H1 (cell line): ENCODE results near the gene IL32. TPM values are rescaled to one million over a fixed set of nuclear protein-coding genes. Genes with fewer than 3 reads are reported as not detected.

ENCODE experiments used
- CTCF ChIA-PET: fragments of 300-600 bp; sonication (Branson Sonifier 250); formaldehyde crosslinking; loops from one replicate; lab custom pipeline; 2021; ENCODE audit not compliant: partially characterized antibody; lab: Charles Lee
- POLR2A ChIA-PET: fragments of 300-600 bp; sonication (Branson Sonifier 250); formaldehyde crosslinking; loops from one replicate; lab custom pipeline; 2021; ENCODE audit warnings: inconsistent platforms; ENCODE audit not compliant: partially characterized antibody; lab: Charles Lee
- DNase-seq, 2 experiments: peaks; one replicate each; pipeline versions ENCODE4 v3.0.0 to v3.0.0-alpha.2; 2010 to 2022; ENCODE audit warnings: low spot score in 2 of 2, low read depth in 1 of 2, mixed read lengths in 1 of 2
- FAIRE-seq: peaks from 2 replicates; lab custom pipeline; 2011; peaks lifted over from hg19 to GRCh38; lab: Jason Lieb, UNC
- H2AFZ ChIP-seq: 2 replicates; pipeline ENCODE4 v1.8.1; 2012; ENCODE audit warnings: low read length, inconsistent platforms
- H2AK5ac ChIP-seq: 2 replicates; pipeline ENCODE4 v1.6.1; 2013; ENCODE audit warnings: low read depth, low read length
- H2BK120ac ChIP-seq: replicated peaks from 2 replicates; pipeline ENCODE3; 2013; ENCODE audit warnings: low read depth, low read length, inconsistent platforms
- H2BK12ac ChIP-seq: 2 replicates; pipeline ENCODE4 v1.6.1; 2013; ENCODE audit warnings: low read depth, low read length
- H2BK15ac ChIP-seq: 2 replicates; pipeline ENCODE4 v1.6.1; 2013; ENCODE audit warnings: low read length
- H2BK20ac ChIP-seq: 2 replicates; pipeline ENCODE4 v1.6.1; 2013; ENCODE audit warnings: low read length
- H2BK5ac ChIP-seq: 2 replicates; pipeline ENCODE4 v1.6.1; 2013; ENCODE audit warnings: low read depth, low read length
- H3K14ac ChIP-seq: 2 replicates; pipeline ENCODE4 v1.6.1; 2013; ENCODE audit warnings: inconsistent platforms; ENCODE audit not compliant: insufficient read length
- H3K18ac ChIP-seq: 2 replicates; pipeline ENCODE4 v1.6.1; 2013; ENCODE audit warnings: low read length; ENCODE audit errors: extremely low read depth
- H3K23ac ChIP-seq: 2 replicates; pipeline ENCODE4 v1.6.1; 2013; ENCODE audit warnings: inconsistent platforms; ENCODE audit not compliant: insufficient read length
- H3K23me2 ChIP-seq: 2 replicates; pipeline ENCODE4 v1.6.1; 2013; ENCODE audit warnings: low read depth, low read length
- H3K27ac ChIP-seq: 2 replicates; pipeline ENCODE4 v1.6.1; 2011; ENCODE audit warnings: low read depth, low read length, inconsistent platforms
- H3K27me3 ChIP-seq, 4 experiments: replicated peaks in 1 of 4; 1 replicate in 1 of 4; 2 replicates in 3 of 4; pipeline versions ENCODE4 v1.6.1 to v1.8.1; 2011 to 2013; ENCODE audit warnings: low read length in 3 of 4, mild to moderate bottlenecking in 3 of 4, inconsistent platforms in 2 of 4, mixed read lengths in 2 of 4, moderate library complexity in 1 of 4; ENCODE audit not compliant: control insufficient read depth in 3 of 4, insufficient read depth in 3 of 4; ENCODE audit errors: extremely low read depth in 1 of 4
- H3K36me3 ChIP-seq, 4 experiments: 2 replicates each; pipeline versions ENCODE4 v1.6.1 to v1.8.1; 2011 to 2013; ENCODE audit warnings: mild to moderate bottlenecking in 4 of 4, low read length in 3 of 4, moderate library complexity in 2 of 4, control low read depth in 1 of 4, inconsistent platforms in 1 of 4; ENCODE audit not compliant: insufficient read depth in 4 of 4, control insufficient read depth in 2 of 4
- H3K4ac ChIP-seq: replicated peaks from 2 replicates; pipeline ENCODE3; 2013; ENCODE audit warnings: low read length, low read depth, mixed read lengths, inconsistent platforms; ENCODE audit not compliant: insufficient read length
- H3K4me1 ChIP-seq, 4 experiments: replicated peaks in 1 of 4; 1 replicate in 1 of 4; 2 replicates in 3 of 4; pipeline versions ENCODE4 v1.6.1 to v1.8.1; 2011 to 2013; ENCODE audit warnings: low read length in 3 of 4, inconsistent platforms in 2 of 4, mixed read lengths in 1 of 4; ENCODE audit not compliant: insufficient read depth in 4 of 4, control insufficient read depth in 3 of 4
- H3K4me2 ChIP-seq, 2 experiments: 2 replicates each; pipeline versions ENCODE4 v1.6.1 to v1.8.1; 2011 to 2013; ENCODE audit warnings: low read depth in 2 of 2, low read length in 2 of 2, control low read depth in 1 of 2, inconsistent platforms in 1 of 2, mild to moderate bottlenecking in 1 of 2; ENCODE audit not compliant: insufficient read depth in 1 of 2
- H3K4me3 ChIP-seq, 4 experiments: fragments of 200-600, 300-600 bp in 1 of 4; sonication (generic), shearing (Covaris generic), sonication (Bioruptor Twin) in 1 of 4; 2 replicates each; pipeline versions ENCODE4 v1.5.1 to v1.8.1; 2011 to 2016; ENCODE audit warnings: low read length in 4 of 4, low read depth in 3 of 4, control low read depth in 2 of 4, inconsistent platforms in 2 of 4, mild to moderate bottlenecking in 2 of 4, mixed read lengths in 1 of 4, moderate library complexity in 1 of 4; ENCODE audit not compliant: insufficient read depth in 2 of 4; ENCODE audit errors: extremely low read depth in 1 of 4
- H3K56ac ChIP-seq: replicated peaks from 2 replicates; pipeline ENCODE3; 2013; ENCODE audit warnings: low read depth, mild to moderate bottlenecking, mixed read lengths, low read length, inconsistent platforms; ENCODE audit not compliant: insufficient read length
- H3K79me1 ChIP-seq: 2 replicates; pipeline ENCODE4 v1.6.1; 2013; ENCODE audit warnings: low read depth, low read length, control low read depth
- H3K79me2 ChIP-seq, 2 experiments: 2 replicates each; pipeline versions ENCODE4 v1.6.1 to v1.8.1; 2012 to 2013; ENCODE audit warnings: low read length in 2 of 2, mild to moderate bottlenecking in 2 of 2, inconsistent platforms in 1 of 2; ENCODE audit not compliant: insufficient read depth in 2 of 2, control insufficient read depth in 1 of 2
- H3K9ac ChIP-seq, 4 experiments: replicated peaks in 1 of 4; 1 replicate in 1 of 4; 2 replicates in 3 of 4; pipeline versions ENCODE4 v1.6.1 to v1.8.1; 2011 to 2013; ENCODE audit warnings: low read depth in 3 of 4, low read length in 3 of 4, control low read depth in 2 of 4, mild to moderate bottlenecking in 2 of 4, moderate library complexity in 2 of 4, inconsistent platforms in 1 of 4; ENCODE audit errors: extremely low read depth in 1 of 4
- H3K9me3 ChIP-seq, 2 experiments: 2 replicates each; pipeline versions ENCODE4 v1.6.1 to v1.8.1; 2012 to 2013; ENCODE audit warnings: mild to moderate bottlenecking in 2 of 2, moderate library complexity in 2 of 2, control low read depth in 1 of 2, inconsistent platforms in 1 of 2, low read depth in 1 of 2, low read length in 1 of 2, mixed read lengths in 1 of 2; ENCODE audit not compliant: insufficient read depth in 2 of 2
- H4K20me1 ChIP-seq, 2 experiments: replicated peaks in 1 of 2; 2 replicates each; pipeline versions ENCODE3 to v1.8.1; 2011 to 2013; ENCODE audit warnings: inconsistent platforms in 2 of 2, low read length in 2 of 2, mild to moderate bottlenecking in 1 of 2; ENCODE audit not compliant: insufficient read depth in 2 of 2, control insufficient read depth in 1 of 2
- H4K5ac ChIP-seq: 2 replicates; pipeline ENCODE4 v1.6.1; 2013; ENCODE audit warnings: low read length, low read depth, mixed read lengths, inconsistent platforms; ENCODE audit not compliant: insufficient read length
- H4K8ac ChIP-seq: 2 replicates; pipeline ENCODE4 v1.8.0; 2013; ENCODE audit warnings: mild to moderate bottlenecking, moderate library complexity, low read length, inconsistent platforms; ENCODE audit not compliant: insufficient read depth; ENCODE audit errors: extremely low read depth
- H4K91ac ChIP-seq: replicated peaks from 2 replicates; pipeline ENCODE3; 2013; ENCODE audit warnings: low read length, mixed read lengths, inconsistent platforms; ENCODE audit not compliant: insufficient read length
- CHD1 ChIP-seq: IDR thresholded peaks from 2 replicates; pipeline ENCODE4 v1.6.1; 2012; ENCODE audit warnings: low read depth, low read length, improper control_type of control experiment
- CHD2 ChIP-seq: IDR thresholded peaks from 2 replicates; pipeline ENCODE4 v1.6.1; 2012; ENCODE audit warnings: low read length, improper control_type of control experiment
- CTBP2 ChIP-seq: IDR thresholded peaks from 2 replicates; pipeline ENCODE4 v1.7.0; 2011; ENCODE audit warnings: borderline replicate concordance, mild to moderate bottlenecking, moderate library complexity, mixed read lengths, low read length; ENCODE audit not compliant: insufficient read depth, insufficient read length
- EZH2 ChIP-seq: fragments of 200-600 bp; sonication (generic); IDR thresholded peaks from 2 replicates; pipeline ENCODE4 v1.7.1; 2012; ENCODE audit warnings: low read depth, mild to moderate bottlenecking, moderate library complexity, low read length, inconsistent platforms; ENCODE audit not compliant: severe bottlenecking
- FOSL1 ChIP-seq: IDR thresholded peaks from 2 replicates; pipeline ENCODE4 v1.6.1; 2011; ENCODE audit warnings: mild to moderate bottlenecking, low read depth, low read length, moderate library complexity; ENCODE audit not compliant: insufficient read depth
- JUN ChIP-seq: IDR thresholded peaks from 2 replicates; pipeline ENCODE4 v1.6.1; 2011; ENCODE audit warnings: low read depth, mild to moderate bottlenecking, improper control_type of control experiment, low read length
- POLR2AphosphoS5 ChIP-seq: IDR thresholded peaks from 2 replicates; pipeline ENCODE4 v1.6.1; 2011; ENCODE audit warnings: low read depth, low read length
- RAD21 ChIP-seq, 2 experiments: IDR thresholded peaks in 1 of 2; conservative IDR thresholded peaks in 1 of 2; 2 replicates each; pipeline ENCODE4 v1.6.1; 2011; ENCODE audit warnings: low read depth in 2 of 2, low read length in 2 of 2, improper control_type of control experiment in 1 of 2, inconsistent platforms in 1 of 2, mild to moderate bottlenecking in 1 of 2, moderate library complexity in 1 of 2
- RBBP5 ChIP-seq: IDR thresholded peaks from 2 replicates; pipeline ENCODE4 v1.7.1; 2012; ENCODE audit warnings: low read depth, mild to moderate bottlenecking, inconsistent platforms, low read length, moderate library complexity, borderline replicate concordance
- SP4 ChIP-seq: IDR thresholded peaks from 2 replicates; pipeline ENCODE4 v1.6.1; 2012; ENCODE audit warnings: low read length, inconsistent platforms
- TAF1 ChIP-seq: IDR thresholded peaks from 2 replicates; pipeline ENCODE4 v1.6.1; 2011; ENCODE audit warnings: mild to moderate bottlenecking, low read depth, low read length
- ZNF274 ChIP-seq: IDR thresholded peaks from 2 replicates; pipeline ENCODE4 v1.7.0; 2012; ENCODE audit warnings: low read length, borderline replicate concordance; ENCODE audit errors: extremely low read depth
- WGBS, 2 experiments: shearing (Covaris generic) in 1 of 2; methylation state at CpG; one replicate each; pipeline versions ENCODE4 v1.1.6 to v1.1.7; 2013 to 2015; ENCODE audit warnings: low lambda C conversion rate in 2 of 2, mixed read lengths in 2 of 2, inconsistent platforms in 1 of 2, low coverage in 1 of 2, missing lambda C conversion rate in 1 of 2; ENCODE audit not compliant: insufficient replicate concordance in 2 of 2, insufficient coverage in 1 of 2, insufficient read length in 1 of 2; ENCODE audit errors: extremely low coverage in 1 of 2, missing lambda C conversion rate in 1 of 2; 5-methylcytosine and 5-hydroxymethylcytosine counted together
- polyA plus RNA-seq, 7 experiments: library from polyadenylated mRNA; depleted of rRNA in 3 of 7; stranded (reverse) in 5 of 7; unstranded in 2 of 7; fragments of >200 nt in 5 of 7; fragments of 200-250 nt in 2 of 7; gene quantifications; 1 replicate in 5 of 7; 2 replicates in 1 of 7; 4 replicates in 1 of 7; pipeline versions ENCODE4 v1.2.1 to v1.2.3, GENCODE V29; 2011 to 2013; ENCODE audit warnings: missing spikeins in 2 of 7, mixed read lengths in 2 of 7
- total RNA-seq: library from RNA; stranded (reverse); fragmentation: NEBNext Ultra II Directional; extraction: Animal tissue kit (Norgen Biotek cat#: 25700); gene quantifications from 2 replicates; pipeline ENCODE4 v1.2.1, GENCODE V29; 2021

Gene IL32
- total and polyA plus RNA-seq, 2 of the 8 experiments (the other 6 are each of a cell fraction or from before 2014, with no cell fraction given) = 2.7 to 5.0 TPM

- CTCF ChIA-PET = interaction anchor here (0.7 to 6.6 kb wide), 9 partner anchors 9 to 118 kb away, joined by 3 to 88 read pairs (median 4); no protein-coding TSS in a partner anchor
- 91% methylated on average over 16 of the region's 19 CpGs; no CpG with 5 or more reads in 1 of the 2 experiments for WGBS, 2 experiments
- Histone ChIP-seq H3K9ac (no peak overlapping the region), H4K8ac (no peak overlapping the region), H4K91ac (no peak overlapping the region), H3K56ac (no peak overlapping the region), H3K4me2 (no peak overlapping the region), H3K9me3 (no peaks in the 10 kb centered on the region), H3K79me1 (no peaks in the 10 kb centered on the region), H3K4me3 (no peak overlapping the region), H3K23ac (no peak overlapping the region), H2AK5ac (no peak overlapping the region), H3K79me2 (no peaks in the 10 kb centered on the region), H3K18ac (no peak overlapping the region), H4K20me1 (peaks cover 7% of the 10 kb centered on the region in 2 experiments), H4K5ac (no peak overlapping the region), H2BK120ac (no peak overlapping the region), H2BK15ac (no peak overlapping the region), H3K36me3 (no peaks in the 10 kb centered on the region; a peak in 1 of 8 replicates), H3K4me1 (peaks cover 5 to 17% (median 6%) of the 10 kb centered on the region in 4 experiments; a peak in 6 of 7 replicates), H3K14ac (no peak overlapping the region), H3K23me2 (peaks cover 6% of the 10 kb centered on the region; the same call in 1 of the 2 replicates), H2BK12ac (no peak overlapping the region), H2BK5ac (no peak overlapping the region), H3K4ac (no peak overlapping the region), H2BK20ac (no peak overlapping the region), H3K27ac (no peak overlapping the region), H3K27me3 (no peaks in the 10 kb centered on the region; a peak in 1 of 7 replicates), H2AFZ (no peak overlapping the region)
- POLR2A ChIA-PET = interaction anchor here (0.8 to 12.7 kb wide), 24 partner anchors 9 to 79 kb away, joined by 3 to 140 read pairs (median 5); partner anchors contain the start of genes CLDN6, HCFC1R1, THOC6 and TNFRSF12A
- DNase-seq = no peak
- no peak for FAIRE-seq
- TF ChIP-seq POLR2AphosphoS5 = no peak
- TF ChIP-seq CHD1 = no peak
- no peak for TF ChIP-seq FOSL1
- TF ChIP-seq CTBP2 = no peak
- TF ChIP-seq SP4 = no peak
- TF ChIP-seq TAF1 = no peak
- TF ChIP-seq ZNF274 = no peak
- TF ChIP-seq JUN = no peak
- no peak for TF ChIP-seq EZH2
- TF ChIP-seq CHD2 = no peak
- no peak for TF ChIP-seq RAD21 (IDR thresholded peaks at IDR 0.05 in 1 of 2, conservative IDR thresholded peaks at IDR 0.05 in 1 of 2; ENCODE audit: low read depth in 2 of 2, low read length in 2 of 2)
- TF ChIP-seq RBBP5 = no peak
Measured at GRCh38 chr16:3056336-3057180, 8.9 kb upstream of the IL32 start.
